ENCODE results near the gene GEMIN7.
"Not testable (repeated sequence)": the region's sequence is repeated elsewhere in the genome, so short reads cannot be mapped to it uniquely, and the experiment has no call there.

The GEMIN7 gene

GRCh38 chr19:45115809-45116615 is 37.0 kb downstream of the GEMIN7 start:
- Histone ChIP-seq H3K4me1 (ENCODE audit: control insufficient read depth in 1 of 2, insufficient read depth in 2 of 2, low read length in 2 of 2) (peaks cover 0 to 24% of the 10 kb centered on the region in 2 donors), H3K9me3 (ENCODE audit: control insufficient read depth in 1 of 2, low read length in 2 of 2) (no peaks in the 10 kb centered on the region), H3K27ac (ENCODE audit: low read length) (no peak overlapping the region), H3K36me3 (ENCODE audit: control insufficient read depth in 1 of 2, insufficient read depth in 2 of 2, low read length in 2 of 2) (no peaks in the 10 kb centered on the region), H3K4me3 (ENCODE audit: low read depth in 1 of 2, low read length in 2 of 2) (no peak overlapping the region), H3K27me3 (ENCODE audit: low read depth, low read length) (no peaks in the 10 kb centered on the region)

- peaks cover 2 to 24% of the 10 kb centered on the region in 2 donors for H3K4me1 ChIP-seq (ENCODE audit: control insufficient read depth in 1 of 2, insufficient read depth in 2 of 2, low read length in 2 of 2)
- H3K27ac ChIP-seq (ENCODE audit: low read length) = no peak overlapping the region
- H3K9me3 ChIP-seq (ENCODE audit: control insufficient read depth in 1 of 2, low read length in 2 of 2) = no peaks in the 10 kb centered on the region
- H3K36me3 ChIP-seq (ENCODE audit: control insufficient read depth in 1 of 2, insufficient read depth in 2 of 2, low read length in 2 of 2) = no peaks in the 10 kb centered on the region
- H3K27me3 ChIP-seq (ENCODE audit: low read depth, low read length) = no peaks in the 10 kb centered on the region
- no peak overlapping the region for H3K4me3 ChIP-seq (ENCODE audit: low read depth in 1 of 2, low read length in 2 of 2)
Measured at GRCh38 chr19:45117167-45117594, 38.1 kb downstream of the GEMIN7 start.

- no peak overlapping the region for H3K27ac ChIP-seq (ENCODE audit: low read length)
- no peaks in the 10 kb centered on the region for H3K36me3 ChIP-seq (ENCODE audit: control insufficient read depth in 1 of 2, insufficient read depth in 2 of 2, low read length in 2 of 2)
- peaks cover 3 to 24% of the 10 kb centered on the region in 2 donors for H3K4me1 ChIP-seq (ENCODE audit: control insufficient read depth in 1 of 2, insufficient read depth in 2 of 2, low read length in 2 of 2)
Measured at GRCh38 chr19:45117671-45118070, 38.6 kb downstream of the GEMIN7 start.

GRCh38 chr19:45118106-45118505 is 39.0 kb downstream of the GEMIN7 start:
- H3K4me1 ChIP-seq (ENCODE audit: control insufficient read depth in 1 of 2, insufficient read depth in 2 of 2, low read length in 2 of 2) = peaks cover 3 to 24% of the 10 kb centered on the region in 2 donors

More at GRCh38 chr19:45117671-45118070, 38.6 kb downstream of the GEMIN7 start:
- H3K9me3 ChIP-seq (ENCODE audit: control insufficient read depth in 1 of 2, low read length in 2 of 2) = no peaks in the 10 kb centered on the region
- no peak overlapping the region for H3K4me3 ChIP-seq (ENCODE audit: low read depth in 1 of 2, low read length in 2 of 2)
- no peaks in the 10 kb centered on the region for H3K27me3 ChIP-seq (ENCODE audit: low read depth, low read length)

GRCh38 chr19:45118591-45119355 is 39.7 kb downstream of the GEMIN7 start:
- H3K36me3 ChIP-seq (ENCODE audit: control insufficient read depth in 1 of 2, insufficient read depth in 2 of 2, low read length in 2 of 2); H3K27ac ChIP-seq (ENCODE audit: low read length); H3K9me3 ChIP-seq (ENCODE audit: control insufficient read depth in 1 of 2, low read length in 2 of 2); H3K4me3 ChIP-seq (ENCODE audit: low read depth in 1 of 2, low read length in 2 of 2); H3K27me3 ChIP-seq (ENCODE audit: low read depth, low read length): not testable (repeated sequence)
- peaks cover 3 to 24% of the 10 kb centered on the region in 2 donors for H3K4me1 ChIP-seq (ENCODE audit: control insufficient read depth in 1 of 2, insufficient read depth in 2 of 2, low read length in 2 of 2)

More at GRCh38 chr19:45118106-45118505, 39.0 kb downstream of the GEMIN7 start:
- Histone ChIP-seq H3K4me3 (ENCODE audit: low read depth in 1 of 2, low read length in 2 of 2) (no peak overlapping the region), H3K27ac (ENCODE audit: low read length) (no peak overlapping the region), H3K9me3 (ENCODE audit: control insufficient read depth in 1 of 2, low read length in 2 of 2) (no peaks in the 10 kb centered on the region), H3K36me3 (ENCODE audit: control insufficient read depth in 1 of 2, insufficient read depth in 2 of 2, low read length in 2 of 2) (no peaks in the 10 kb centered on the region), H3K27me3 (ENCODE audit: low read depth, low read length) (no peaks in the 10 kb centered on the region)

- no peaks in the 10 kb centered on the region for H3K27me3 ChIP-seq (ENCODE audit: low read depth, low read length)
- no peak overlapping the region for H3K27ac ChIP-seq (ENCODE audit: low read length)
- no peak overlapping the region for H3K4me3 ChIP-seq (ENCODE audit: low read depth in 1 of 2, low read length in 2 of 2)
- H3K4me1 ChIP-seq (ENCODE audit: control insufficient read depth in 1 of 2, insufficient read depth in 2 of 2, low read length in 2 of 2) = peaks cover 3 to 24% of the 10 kb centered on the region in 2 donors
- H3K9me3 ChIP-seq (ENCODE audit: control insufficient read depth in 1 of 2, low read length in 2 of 2) = no peaks in the 10 kb centered on the region
- no peaks in the 10 kb centered on the region for H3K36me3 ChIP-seq (ENCODE audit: control insufficient read depth in 1 of 2, insufficient read depth in 2 of 2, low read length in 2 of 2)
Measured at GRCh38 chr19:45119582-45119981, 40.5 kb downstream of the GEMIN7 start.

- Histone ChIP-seq H3K4me3 (ENCODE audit: low read depth in 1 of 2, low read length in 2 of 2) (no peak overlapping the region), H3K9me3 (ENCODE audit: control insufficient read depth in 1 of 2, low read length in 2 of 2) (no peaks in the 10 kb centered on the region), H3K36me3 (ENCODE audit: control insufficient read depth in 1 of 2, insufficient read depth in 2 of 2, low read length in 2 of 2) (no peaks in the 10 kb centered on the region), H3K27me3 (ENCODE audit: low read depth, low read length) (no peaks in the 10 kb centered on the region), H3K27ac (ENCODE audit: low read length) (no peak overlapping the region), H3K4me1 (ENCODE audit: control insufficient read depth in 1 of 2, insufficient read depth in 2 of 2, low read length in 2 of 2) (peaks cover 3 to 21% of the 10 kb centered on the region in 2 donors)
Measured at GRCh38 chr19:45121827-45122345, 42.8 kb downstream of the GEMIN7 start.

GRCh38 chr19:45122832-45123231 is 43.8 kb downstream of the GEMIN7 start:
- Histone ChIP-seq H3K27me3 (ENCODE audit: low read depth, low read length) (no peaks in the 10 kb centered on the region), H3K27ac (ENCODE audit: low read length) (no peak overlapping the region), H3K4me3 (ENCODE audit: low read depth in 1 of 2, low read length in 2 of 2) (no peak overlapping the region), H3K4me1 (ENCODE audit: control insufficient read depth in 1 of 2, insufficient read depth in 2 of 2, low read length in 2 of 2) (peaks cover 3 to 12% of the 10 kb centered on the region in 2 donors), H3K9me3 (ENCODE audit: control insufficient read depth in 1 of 2, low read length in 2 of 2) (no peaks in the 10 kb centered on the region), H3K36me3 (ENCODE audit: control insufficient read depth in 1 of 2, insufficient read depth in 2 of 2, low read length in 2 of 2) (no peaks in the 10 kb centered on the region)

- Histone ChIP-seq H3K36me3 (ENCODE audit: control insufficient read depth in 1 of 2, insufficient read depth in 2 of 2, low read length in 2 of 2) (peaks cover 0 to 1% of the 10 kb centered on the region in 2 donors), H3K4me3 (ENCODE audit: low read depth in 1 of 2, low read length in 2 of 2) (no peak overlapping the region), H3K9me3 (ENCODE audit: control insufficient read depth in 1 of 2, low read length in 2 of 2) (no peaks in the 10 kb centered on the region), H3K4me1 (ENCODE audit: control insufficient read depth in 1 of 2, insufficient read depth in 2 of 2, low read length in 2 of 2) (peaks cover 3 to 6% of the 10 kb centered on the region in 2 donors), H3K27me3 (ENCODE audit: low read depth, low read length) (no peaks in the 10 kb centered on the region), H3K27ac (ENCODE audit: low read length) (no peak overlapping the region)
Measured at GRCh38 chr19:45123440-45123850, 44.4 kb downstream of the GEMIN7 start.

- H3K4me3 ChIP-seq (ENCODE audit: low read depth in 1 of 2, low read length in 2 of 2) = no peak overlapping the region
- H3K4me1 ChIP-seq (ENCODE audit: control insufficient read depth in 1 of 2, insufficient read depth in 2 of 2, low read length in 2 of 2) = peaks cover 3% of the 10 kb centered on the region in 2 donors
- H3K27me3 ChIP-seq (ENCODE audit: low read depth, low read length) = no peaks in the 10 kb centered on the region
- no peaks in the 10 kb centered on the region for H3K9me3 ChIP-seq (ENCODE audit: control insufficient read depth in 1 of 2, low read length in 2 of 2)
- no peak overlapping the region for H3K27ac ChIP-seq (ENCODE audit: low read length)
- peaks cover 0 to 6% of the 10 kb centered on the region in 2 donors for H3K36me3 ChIP-seq (ENCODE audit: control insufficient read depth in 1 of 2, insufficient read depth in 2 of 2, low read length in 2 of 2)
Measured at GRCh38 chr19:45124021-45124420, 45.0 kb downstream of the GEMIN7 start.

- no peaks in the 10 kb centered on the region for H3K9me3 ChIP-seq (ENCODE audit: control insufficient read depth in 1 of 2, low read length in 2 of 2)
- H3K4me1 ChIP-seq (ENCODE audit: control insufficient read depth in 1 of 2, insufficient read depth in 2 of 2, low read length in 2 of 2) = peaks cover 3% of the 10 kb centered on the region in 2 donors
- H3K36me3 ChIP-seq (ENCODE audit: control insufficient read depth in 1 of 2, insufficient read depth in 2 of 2, low read length in 2 of 2) = peaks cover 0 to 6% of the 10 kb centered on the region in 2 donors
- no peak overlapping the region for H3K4me3 ChIP-seq (ENCODE audit: low read depth in 1 of 2, low read length in 2 of 2)
- no peaks in the 10 kb centered on the region for H3K27me3 ChIP-seq (ENCODE audit: low read depth, low read length)
- no peak overlapping the region for H3K27ac ChIP-seq (ENCODE audit: low read length)
Measured at GRCh38 chr19:45125360-45125759, 46.3 kb downstream of the GEMIN7 start.

All from muscle layer of duodenum (tissue), 2 donors.